GM12865 (cell line): Measurements from ENCODE around the gene SLC44A3.
A peak's percentile ranks its signal among the peaks of the same experiment; 100 is the strongest.

Experiments
- DNase-seq: peaks from one replicate; pipeline ENCODE4 v3.0.0; 2010; ENCODE audit warnings: low read depth
- H3K4me3 ChIP-seq: 2 replicates; pipeline ENCODE4 v1.5.1; 2011; ENCODE audit warnings: mild to moderate bottlenecking, low read depth, low read length, control low read depth
- CTCF ChIP-seq: IDR thresholded peaks from 2 replicates; pipeline ENCODE4 v1.5.1; 2011; ENCODE audit warnings: low read length, control low read depth, low read depth, inconsistent platforms; ENCODE audit not compliant: insufficient read depth; ENCODE audit errors: missing control alignments

Gene SLC44A3

GRCh38 chr1:94873520-94874351 is 53.6 kb downstream of the SLC44A3 start:
- TF ChIP-seq CTCF: no peak
- DNase-seq: peak; percentile 56
- H3K4me3 ChIP-seq: no peak overlapping the region

- TF ChIP-seq CTCF: no peak
- DNase-seq: no peak
- H3K4me3 ChIP-seq: no peak overlapping the region
Measured at GRCh38 chr1:94874423-94874822, 54.3 kb downstream of the SLC44A3 start.

- DNase-seq: peak; percentile 11
- no peak overlapping the region for H3K4me3 ChIP-seq
- no peak for TF ChIP-seq CTCF
Measured at GRCh38 chr1:94875794-94876193, 55.6 kb downstream of the SLC44A3 start.

GRCh38 chr1:94876362-94876761 is 56.2 kb downstream of the SLC44A3 start:
- no peak overlapping the region for H3K4me3 ChIP-seq
- peak; percentile 12 for DNase-seq
- TF ChIP-seq CTCF: no peak

GRCh38 chr1:94878329-94878728 is 58.2 kb downstream of the SLC44A3 start:
- no peak overlapping the region for H3K4me3 ChIP-seq
- TF ChIP-seq CTCF: no peak
- peak; percentile 19 for DNase-seq

GRCh38 chr1:94883691-94884090 is 63.5 kb downstream of the SLC44A3 start:
- peak; percentile 9 for DNase-seq
- H3K4me3 ChIP-seq: no peak overlapping the region
- TF ChIP-seq CTCF: no peak

- H3K4me3 ChIP-seq: no peak overlapping the region
- no peak for DNase-seq
- no peak for TF ChIP-seq CTCF
Measured at GRCh38 chr1:94884106-94884505, 63.9 kb downstream of the SLC44A3 start.
